ENCODE data around the gene NDUFS5.

GRCh38 chr1:39026866-39027507 is 837 bp downstream of the NDUFS5 start:
- no peak for TF ChIP-seq ELF1 (IDR thresholded peaks at IDR 0.05)
- no peak for TF ChIP-seq REST (IDR thresholded peaks at IDR 0.05; ENCODE audit: low read depth, low read length)
- no peak for TF ChIP-seq ZBTB33 (IDR thresholded peaks at IDR 0.05; ENCODE audit: borderline replicate concordance, low read depth)
- TF ChIP-seq CTCF (IDR thresholded peaks at IDR 0.05), result no peak
- TF ChIP-seq GABPA (IDR thresholded peaks at IDR 0.05; ENCODE audit: low read depth), result no peak
- no peak for TF ChIP-seq SIN3A (IDR thresholded peaks at IDR 0.05; ENCODE audit: borderline replicate concordance, low read depth, low read length)
- TF ChIP-seq RAD21 (IDR thresholded peaks at IDR 0.05; ENCODE audit: low read length), result no peak
- TF ChIP-seq EZH2phosphoT487 (IDR thresholded peaks at IDR 0.05; ENCODE audit: borderline replicate concordance, low read depth), result no peak
- no peak for TF ChIP-seq POLR2AphosphoS5 (IDR thresholded peaks at IDR 0.05; ENCODE audit: low read depth, low read length)
- TF ChIP-seq RXRA (IDR thresholded peaks at IDR 0.05; ENCODE audit: borderline replicate concordance, low read depth), result no peak
- TF ChIP-seq MAX (IDR thresholded peaks at IDR 0.05; ENCODE audit: low read depth), result no peak

All from SK-N-SH (cell line).